ENCODE measurements around the gene BCAP31.
"Not testable (repeated sequence)": the region's sequence is repeated elsewhere in the genome, so short reads cannot be mapped to it uniquely, and the experiment has no call there.

BCAP31 gene

GRCh38 chrX:153755136-153755535 lies 30.9 kb upstream of the BCAP31 start:
- TF ChIP-seq CTCF (IDR thresholded peaks at IDR 0.05; ENCODE audit: insufficient read depth, low read length) = no peak
- no peak for TF ChIP-seq GABPA (IDR thresholded peaks at IDR 0.05; ENCODE audit: low read depth)
- TF ChIP-seq POLR2AphosphoS5 (IDR thresholded peaks at IDR 0.05; ENCODE audit: low read depth) = no peak
- TF ChIP-seq SPI1 (IDR thresholded peaks at IDR 0.05; ENCODE audit: borderline replicate concordance, low read depth) = no peak
- TF ChIP-seq REST (IDR thresholded peaks at IDR 0.05; ENCODE audit: insufficient replicate concordance, low read depth) = no peak
- Histone ChIP-seq H3K27me3 (ENCODE audit: insufficient read depth, poor library complexity, severe bottlenecking) (no peaks in the 10 kb centered on the region), H3K4me3 (replicated peaks; ENCODE audit: insufficient read depth, low read length) (no peak overlapping the region), H3K27ac (replicated peaks) (no peak overlapping the region)
- DNase-seq (ENCODE audit: low read depth in 1 of 2, low spot score in 1 of 2) = no peak

GRCh38 chrX:153750127-153750774 lies 26.1 kb upstream of the BCAP31 start:
- Histone ChIP-seq H3K4me3 (replicated peaks; ENCODE audit: insufficient read depth, low read length) (no peak overlapping the region), H3K27ac (replicated peaks) (no peak overlapping the region), H3K27me3 (ENCODE audit: insufficient read depth, poor library complexity, severe bottlenecking) (no peaks in the 10 kb centered on the region)
- no peak for DNase-seq (ENCODE audit: low read depth in 1 of 2, low spot score in 1 of 2)
- no peak for TF ChIP-seq SPI1 (IDR thresholded peaks at IDR 0.05; ENCODE audit: borderline replicate concordance, low read depth)
- no peak for TF ChIP-seq REST (IDR thresholded peaks at IDR 0.05; ENCODE audit: insufficient replicate concordance, low read depth)
- TF ChIP-seq GABPA (IDR thresholded peaks at IDR 0.05; ENCODE audit: low read depth) = no peak
- TF ChIP-seq POLR2AphosphoS5 (IDR thresholded peaks at IDR 0.05; ENCODE audit: low read depth) = no peak

- not testable (repeated sequence) for H3K4me3 ChIP-seq (replicated peaks; ENCODE audit: insufficient read depth, low read length); DNase-seq (ENCODE audit: low read depth in 1 of 2, low spot score in 1 of 2); H3K27me3 ChIP-seq (ENCODE audit: insufficient read depth, poor library complexity, severe bottlenecking); H3K27ac ChIP-seq (replicated peaks)
These were observed 24.8 kb upstream of the BCAP31 start for GRCh38 chrX:153749017-153749416.

- not testable (repeated sequence) for H3K4me3 ChIP-seq (replicated peaks; ENCODE audit: insufficient read depth, low read length); H3K27me3 ChIP-seq (ENCODE audit: insufficient read depth, poor library complexity, severe bottlenecking); H3K27ac ChIP-seq (replicated peaks); DNase-seq (ENCODE audit: low read depth in 1 of 2, low spot score in 1 of 2)
These were observed 22.8 kb upstream of the BCAP31 start for GRCh38 chrX:153746991-153747390.

GRCh38 chrX:153746359-153746758 lies 22.2 kb upstream of the BCAP31 start:
- TF ChIP-seq REST (IDR thresholded peaks at IDR 0.05; ENCODE audit: insufficient replicate concordance, low read depth) = no peak
- TF ChIP-seq POLR2AphosphoS5 (IDR thresholded peaks at IDR 0.05; ENCODE audit: low read depth) = no peak
- TF ChIP-seq CTCF (IDR thresholded peaks at IDR 0.05; ENCODE audit: insufficient read depth, low read length) = no peak
- no peak for TF ChIP-seq GABPA (IDR thresholded peaks at IDR 0.05; ENCODE audit: low read depth)
- TF ChIP-seq SPI1 (IDR thresholded peaks at IDR 0.05; ENCODE audit: borderline replicate concordance, low read depth) = no peak
- Histone ChIP-seq H3K27ac (replicated peaks) (no peak overlapping the region), H3K27me3 (ENCODE audit: insufficient read depth, poor library complexity, severe bottlenecking) (no peaks in the 10 kb centered on the region), H3K4me3 (replicated peaks; ENCODE audit: insufficient read depth, low read length) (no peak overlapping the region)
- no peak for DNase-seq (ENCODE audit: low read depth in 1 of 2, low spot score in 1 of 2)

GRCh38 chrX:153745067-153745433 lies 20.9 kb upstream of the BCAP31 start:
- H3K27me3 ChIP-seq (ENCODE audit: insufficient read depth, poor library complexity, severe bottlenecking); DNase-seq (ENCODE audit: low read depth in 1 of 2, low spot score in 1 of 2); H3K27ac ChIP-seq (replicated peaks); H3K4me3 ChIP-seq (replicated peaks; ENCODE audit: insufficient read depth, low read length): not testable (repeated sequence)

All from HL-60 (cell line).